DMS 273 (cell line): ENCODE data around the gene OR2B3.
"Not testable (repeated sequence)": the region's sequence is repeated elsewhere in the genome, so short reads cannot be mapped to it uniquely, and the experiment has no call there.

Experiments used
- DNase-seq: peaks from one replicate; lab custom pipeline; 2025; ENCODE audit not compliant: unreplicated experiment; lab: John Stamatoyannopoulos, UW

The OR2B3 gene

GRCh38 chr6:29087213-29087612 lies at the start of gene OR2B3:
TSS of gene OR2B3 (minus strand) at chr6:29087313. CDS start at chr6:29087248, 65 bp downstream.
- DNase-seq: no peak

GRCh38 chr6:29131691-29132090 lies 44.6 kb upstream of the OR2B3 start:
- no peak for DNase-seq

- no peak for DNase-seq
Observed at GRCh38 chr6:29130644-29131043, 43.5 kb upstream of the OR2B3 start.

- no peak for DNase-seq
Observed at GRCh38 chr6:29129326-29130012, 42.4 kb upstream of the OR2B3 start.

GRCh38 chr6:29114964-29115363 lies 27.9 kb upstream of the OR2B3 start:
- not testable (repeated sequence) for DNase-seq

- no peak for DNase-seq
Observed at GRCh38 chr6:29112135-29112534, 25.0 kb upstream of the OR2B3 start.

- peak; percentile 2 for DNase-seq
Observed at GRCh38 chr6:29107758-29108157, 20.6 kb upstream of the OR2B3 start, which contains the start of gene OR2J3. TSS of gene OR2J3 (plus strand) at chr6:29108058. CDS start at chr6:29111891, 3,833 bp downstream.

GRCh38 chr6:29099190-29099589 lies 12.1 kb upstream of the OR2B3 start, which contains the start of gene OR2J1:
TSS of gene OR2J1 (plus strand) at chr6:29099490. CDS start at chr6:29100943, 1,453 bp downstream.
- DNase-seq: no peak

GRCh38 chr6:29097803-29098202 lies 10.7 kb upstream of the OR2B3 start:
- DNase-seq: no peak

- no peak for DNase-seq
Observed at GRCh38 chr6:29092957-29093356, 5.8 kb upstream of the OR2B3 start.

- DNase-seq: no peak
Observed at GRCh38 chr6:29082457-29082856, 4.7 kb downstream of the OR2B3 start.

- no peak for DNase-seq
Observed at GRCh38 chr6:29081312-29081711, 5.8 kb downstream of the OR2B3 start.

GRCh38 chr6:29079203-29079602 lies 7.9 kb downstream of the OR2B3 start:
- DNase-seq: no peak

GRCh38 chr6:29071831-29072723 lies 15.0 kb downstream of the OR2B3 start:
- DNase-seq: peak; percentile 71

GRCh38 chr6:29051680-29052079 lies 35.4 kb downstream of the OR2B3 start:
- DNase-seq: no peak

GRCh38 chr6:29045075-29045474 lies 42.0 kb downstream of the OR2B3 start, which contains the start of gene OR2W1:
TSS of gene OR2W1 (minus strand) at chr6:29045175. CDS start at chr6:29045175, 0 bp downstream.
- no peak for DNase-seq
